ENCODE results near the gene SOX6.

The SOX6 gene

DNA sequence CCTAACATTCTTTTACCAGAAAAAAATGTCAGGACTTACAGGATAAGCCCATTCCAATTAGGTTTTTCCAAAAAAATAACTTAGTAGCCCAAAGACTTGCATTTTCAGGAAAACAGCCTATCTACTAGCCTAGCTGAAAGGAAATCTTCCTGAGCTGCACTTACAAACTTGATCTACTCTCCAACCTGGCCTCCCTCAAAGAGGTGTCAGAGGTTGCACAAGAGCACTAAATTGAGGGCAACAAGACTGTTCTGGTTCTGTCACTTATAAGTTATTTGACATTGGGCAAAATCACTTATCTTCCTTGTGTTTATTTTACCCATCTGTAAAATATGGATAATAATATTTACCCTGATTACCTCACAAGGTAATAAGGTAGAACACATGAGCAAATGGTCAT, 7.9 kb upstream of the SOX6 start:
- no peak for DNase-seq

DNA sequence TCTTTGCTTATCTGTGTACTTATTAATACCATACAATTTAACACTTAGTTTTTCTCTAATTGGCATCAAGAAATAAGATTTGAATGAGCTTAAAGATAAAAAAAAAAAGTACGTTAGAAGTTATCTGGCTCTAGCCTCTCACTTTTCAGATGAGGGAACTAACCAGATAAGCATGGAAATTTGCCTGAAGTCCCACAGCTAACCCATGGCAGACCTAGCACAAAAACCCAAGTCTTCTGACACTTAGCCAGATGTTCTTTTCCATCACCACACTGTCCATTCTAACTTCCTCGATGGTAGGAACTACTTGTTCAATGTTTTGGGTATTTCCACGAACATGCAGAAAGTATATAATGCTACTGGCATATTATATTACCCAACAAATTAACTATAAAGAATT, 7.4 kb upstream of the SOX6 start:
- DNase-seq = no peak

DNA sequence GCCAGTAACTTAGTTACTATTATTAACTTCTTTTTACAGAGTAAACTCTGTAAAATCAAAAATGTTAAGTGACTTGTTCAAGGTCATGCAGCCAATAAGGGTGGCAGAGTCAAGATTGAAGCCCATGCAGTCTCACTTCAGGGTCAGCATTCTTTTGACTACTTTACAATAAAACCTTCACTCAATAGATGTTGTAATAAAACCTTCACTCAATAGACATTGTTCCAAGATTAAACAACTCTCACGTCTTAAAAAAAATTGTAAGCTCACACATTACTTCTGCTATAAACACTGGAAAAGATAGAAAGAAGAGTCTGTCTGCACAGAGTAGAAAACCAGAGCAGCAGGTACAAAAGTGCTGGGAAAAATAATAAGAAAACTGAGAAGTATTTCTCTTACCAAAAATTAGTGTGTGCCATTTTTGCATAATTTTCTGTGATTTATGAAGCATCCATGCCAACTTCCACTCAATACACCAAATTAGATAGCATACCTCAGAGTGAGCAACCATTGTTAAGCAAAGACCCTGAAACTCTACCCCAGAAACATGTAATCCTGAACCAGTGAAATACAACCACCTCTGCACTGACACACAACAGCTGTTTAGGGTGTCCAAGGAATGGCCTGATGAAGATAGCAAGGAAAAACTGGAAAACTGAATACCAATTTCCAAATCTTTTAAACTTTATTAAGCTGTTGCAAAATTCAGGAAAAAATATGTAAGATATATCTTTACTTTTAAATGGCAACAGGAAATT, 4.9 kb upstream of the SOX6 start:
- DNase-seq = no peak

DNA sequence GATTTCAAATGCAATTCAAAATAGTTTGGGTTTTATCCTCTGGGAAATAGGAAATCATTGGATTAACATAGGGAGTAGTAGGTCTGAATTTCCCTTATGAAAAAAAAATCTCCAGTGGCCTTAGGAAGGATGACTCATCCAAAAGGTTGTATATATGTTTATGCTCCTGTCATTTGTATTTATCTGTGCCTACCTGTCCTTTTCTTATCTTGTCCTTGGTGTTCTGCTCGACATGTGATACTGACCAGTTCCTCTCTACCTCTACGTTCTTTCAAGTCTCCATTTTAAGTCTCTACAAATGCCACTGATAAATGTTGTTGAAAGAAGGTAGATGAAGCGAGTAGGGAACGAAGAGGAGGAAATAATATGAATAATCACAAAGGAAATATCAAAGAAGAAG, 3.0 kb upstream of the SOX6 start:
- DNase-seq = no peak

DNA sequence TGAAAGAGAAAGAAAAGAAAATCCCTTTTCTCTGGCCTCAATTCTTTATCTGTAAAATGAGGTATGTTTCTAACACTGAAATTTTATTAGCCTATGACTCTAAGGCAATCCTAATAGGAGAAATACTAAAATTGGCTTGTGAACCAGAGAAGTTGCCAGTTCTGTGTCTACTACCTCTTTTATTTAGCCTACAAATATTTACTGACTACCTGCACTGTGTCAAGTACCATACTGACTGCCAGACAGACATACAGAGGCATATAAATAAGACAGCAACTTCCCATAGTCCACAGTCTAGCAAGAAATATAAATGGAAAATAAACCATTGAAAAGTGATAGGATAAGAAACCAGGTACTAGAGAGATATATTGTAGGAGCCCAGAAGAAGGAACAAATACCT, 2.4 kb upstream of the SOX6 start:
- DNase-seq = no peak

DNA sequence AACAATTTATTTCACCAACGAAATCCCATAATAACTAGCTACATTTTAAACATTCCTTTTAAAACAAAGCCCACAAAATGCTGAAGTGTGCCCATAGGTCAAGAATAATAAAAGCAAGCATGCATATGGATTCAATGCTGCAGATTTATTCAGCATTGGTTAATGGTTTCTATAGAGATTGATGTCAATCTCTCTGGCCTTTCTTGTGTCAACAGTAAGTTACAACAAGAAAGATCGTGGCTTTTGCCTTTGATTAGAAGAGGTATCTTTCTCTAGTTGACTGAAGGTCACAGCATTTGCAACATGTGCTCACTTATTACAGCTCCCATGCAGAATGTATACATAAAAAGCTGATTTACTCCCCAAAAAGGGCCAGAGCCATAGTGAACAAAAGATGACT, 1.4 kb upstream of the SOX6 start:
- DNase-seq = no peak

DNA sequence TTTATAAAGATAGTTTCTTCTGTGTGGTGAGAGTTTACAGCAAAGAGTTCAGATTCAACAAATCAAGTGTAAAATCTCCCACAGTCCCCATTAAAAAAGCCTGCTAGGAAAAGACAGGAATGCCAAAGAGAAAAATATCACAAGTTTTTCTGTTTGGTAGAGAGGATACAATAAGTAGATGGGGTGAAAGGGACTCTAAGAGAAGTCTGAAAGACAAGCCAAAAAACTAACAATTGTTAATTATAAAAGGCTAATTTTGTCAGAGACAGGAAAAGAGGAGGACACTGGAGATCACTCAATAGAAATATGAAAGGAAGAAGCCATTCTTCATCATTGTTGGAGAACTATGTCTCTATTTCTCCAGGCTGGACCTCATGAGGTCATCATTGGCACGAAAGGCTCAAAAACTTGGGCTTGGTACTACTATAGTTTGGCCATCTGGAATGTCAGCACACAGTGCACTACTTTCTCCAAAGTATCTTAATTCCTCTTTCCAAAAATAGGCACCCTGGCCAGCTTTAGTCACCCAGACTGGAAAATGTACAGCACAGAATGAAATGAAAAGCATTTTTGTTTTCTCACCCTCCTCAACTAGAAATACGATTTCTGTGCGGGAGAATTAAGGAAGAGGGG, 531 bp upstream of the SOX6 start:
- no peak for DNase-seq

DNA sequence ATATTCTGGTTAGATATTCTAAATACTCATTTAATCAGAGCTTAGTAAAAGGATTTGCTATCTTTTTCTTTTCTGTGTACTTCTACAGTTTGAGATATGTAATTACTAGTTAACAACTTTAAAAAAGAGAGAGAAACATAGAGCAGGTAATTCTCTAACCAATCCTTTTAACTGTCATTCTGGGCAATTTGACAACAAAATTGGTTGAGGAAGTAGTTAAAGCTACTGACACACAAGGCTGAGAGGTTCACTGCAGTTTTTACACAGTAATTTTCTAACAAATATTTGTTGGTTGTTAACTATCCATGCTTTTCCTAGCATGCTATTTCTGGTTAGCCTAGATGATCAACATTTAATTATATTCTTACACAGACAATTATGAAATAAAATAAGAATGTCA, 3.6 kb downstream of the SOX6 start:
- no peak for DNase-seq

DNA sequence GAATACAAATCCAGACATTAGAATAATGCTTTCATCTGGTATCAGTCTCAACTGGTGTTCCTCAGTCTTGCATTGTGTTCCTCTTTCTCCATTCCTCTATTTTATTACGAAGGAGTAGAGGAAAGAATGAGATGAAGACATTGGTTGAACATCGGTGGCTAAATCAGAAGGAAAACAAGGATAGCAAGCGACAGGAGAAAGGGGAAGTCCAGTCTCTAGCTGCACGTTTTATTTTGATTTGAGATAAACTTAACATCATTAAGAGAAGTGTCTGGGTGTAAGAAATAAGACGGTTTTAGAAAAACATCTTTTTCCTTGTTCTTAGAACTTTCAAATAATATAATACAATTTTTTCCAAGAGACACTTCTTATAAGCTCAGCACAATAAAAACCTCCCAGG, 6.2 kb downstream of the SOX6 start:
- no peak for DNase-seq

DNA sequence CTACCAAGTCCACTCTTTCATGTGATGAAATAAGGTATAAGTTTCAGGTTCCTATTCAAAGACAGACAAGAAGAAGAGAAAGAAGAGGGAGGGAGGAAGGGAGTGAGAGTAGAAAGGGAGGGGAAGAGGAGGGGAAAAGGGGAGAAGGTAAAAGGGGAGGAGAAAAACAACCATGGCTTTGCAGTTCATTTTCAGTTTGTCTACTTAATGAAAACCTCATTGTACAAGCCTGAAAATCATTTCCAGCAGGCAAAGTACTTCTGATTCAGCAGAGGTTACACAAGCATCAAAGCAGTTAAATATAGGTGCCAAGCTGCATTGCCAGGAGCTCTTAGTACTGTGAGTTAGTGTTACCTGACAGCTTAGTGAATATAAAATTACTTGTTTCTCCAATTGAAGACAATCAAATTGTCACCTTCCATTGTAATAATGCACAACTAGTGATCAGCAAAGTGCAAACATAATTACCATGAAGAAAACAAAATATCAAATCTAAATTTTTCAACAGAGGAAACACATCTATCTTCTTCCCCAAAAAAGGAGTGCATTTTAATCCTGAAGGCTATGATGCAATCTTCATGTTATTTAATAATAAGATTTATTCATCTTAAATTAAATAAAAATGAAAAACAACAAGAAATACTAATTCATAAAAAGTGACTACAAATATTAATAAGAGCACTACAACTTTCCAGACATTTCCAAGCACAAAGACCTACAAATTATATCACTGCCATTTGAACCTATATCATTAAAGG, 8.2 kb downstream of the SOX6 start:
- no peak for DNase-seq

DNA sequence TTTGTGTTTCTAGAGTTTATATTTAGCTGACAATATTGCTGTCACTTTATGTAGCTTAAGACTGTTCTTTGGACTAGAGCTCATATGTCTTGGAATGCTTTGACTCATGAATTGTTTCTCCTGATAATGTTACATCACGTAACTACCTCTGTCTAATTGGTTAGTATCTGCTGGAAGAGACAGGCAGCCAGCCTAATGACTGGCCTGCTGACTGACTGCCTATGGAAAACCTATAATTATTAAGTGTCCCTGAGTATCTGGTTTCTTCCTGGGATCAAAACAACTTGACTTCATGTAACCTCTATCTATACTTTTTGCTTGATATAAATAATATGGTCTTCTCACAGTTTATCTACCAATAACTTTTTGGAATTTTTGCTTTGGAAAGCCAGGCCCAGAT, 9.4 kb downstream of the SOX6 start:
- DNase-seq = no peak

DNA sequence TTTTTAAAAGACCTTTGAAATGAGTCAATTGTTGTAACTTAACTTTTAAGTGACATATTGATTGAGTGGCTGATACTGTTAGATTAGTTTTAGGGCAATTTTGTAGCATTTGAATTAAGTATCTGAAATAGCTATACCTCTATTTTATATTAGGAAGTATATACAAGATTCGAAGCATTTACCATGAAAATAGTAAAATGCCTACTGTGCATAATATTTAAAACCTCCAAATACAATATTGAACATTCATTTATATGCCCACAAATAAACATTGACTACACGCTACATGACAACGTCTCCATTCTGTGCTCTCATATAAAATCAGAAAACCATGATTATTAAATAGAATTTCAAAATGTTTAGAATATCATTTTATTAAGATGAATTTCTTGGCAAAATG, 14.5 kb downstream of the SOX6 start:
- DNase-seq = no peak

DNA sequence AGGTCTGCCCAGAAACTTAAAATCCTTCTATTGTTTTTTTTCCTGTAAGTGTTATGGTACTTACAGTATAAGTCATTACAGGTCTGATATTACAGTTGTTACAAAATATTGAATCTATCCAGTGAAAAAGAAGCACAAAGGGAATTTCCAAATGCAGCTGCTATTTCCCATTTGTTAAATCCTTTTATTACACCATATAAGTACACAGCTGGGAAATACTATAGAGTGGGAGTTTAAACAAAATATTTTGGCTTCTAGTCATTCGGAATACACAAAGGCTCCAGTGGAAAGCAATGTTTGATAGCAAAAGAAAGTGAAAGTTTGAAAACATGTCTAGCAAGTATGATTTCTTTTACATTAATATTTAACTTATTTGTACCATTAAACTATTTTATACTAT, 18.0 kb downstream of the SOX6 start:
- DNase-seq = no peak

DNA sequence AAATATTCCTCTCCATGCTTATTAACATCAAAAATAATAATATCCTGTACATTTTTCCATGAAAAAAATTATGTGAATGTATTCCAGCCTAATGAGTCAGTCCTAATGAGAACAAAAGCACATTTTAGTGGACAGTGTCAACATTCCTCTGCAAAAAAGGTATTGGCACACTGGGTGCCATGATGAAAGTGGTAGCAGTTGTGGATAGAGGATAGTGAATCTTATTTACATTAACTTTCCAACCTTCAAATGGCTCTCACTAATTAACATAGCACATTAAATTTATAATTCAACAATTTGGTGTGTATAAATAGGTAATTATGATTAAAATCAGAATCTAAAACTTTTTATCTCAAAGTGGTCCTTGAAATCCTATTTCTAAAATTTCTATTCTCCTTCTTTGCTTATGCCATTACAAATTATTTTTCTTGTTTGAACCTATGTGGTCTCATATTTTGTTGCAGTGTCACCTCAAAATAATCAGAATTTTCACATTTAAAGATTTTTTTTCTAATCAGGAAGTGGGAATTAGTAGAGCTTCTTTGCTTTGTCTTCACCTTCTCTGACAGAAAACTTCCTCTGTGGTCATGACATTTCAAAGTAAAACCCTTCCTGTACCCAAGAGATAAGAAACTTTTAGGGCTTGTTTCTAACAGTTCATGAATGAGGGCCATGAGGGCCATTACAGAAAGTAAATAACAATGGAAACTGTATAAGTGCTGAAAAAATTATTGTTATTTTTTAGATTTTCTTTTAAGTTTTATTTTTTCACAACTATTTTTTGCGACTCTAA, 18.7 kb downstream of the SOX6 start:
- no peak for DNase-seq

DNA sequence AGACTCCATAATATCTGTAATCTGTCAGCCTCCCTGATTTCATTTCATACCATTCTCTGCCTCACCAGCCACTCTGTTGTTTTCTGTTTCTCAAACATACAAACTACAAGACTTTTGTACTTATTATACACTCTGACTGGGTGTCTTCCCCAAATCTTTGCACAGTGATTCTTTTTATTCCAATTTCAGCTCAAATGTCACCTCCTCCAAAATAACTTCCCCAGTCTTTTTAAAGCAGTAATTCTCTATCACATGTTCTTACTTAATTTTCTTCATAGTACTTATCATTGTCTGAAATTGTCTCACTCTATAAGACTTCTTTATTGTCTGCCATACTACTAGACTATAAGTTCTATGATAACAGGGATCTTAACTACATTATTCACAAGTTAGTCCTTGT, 19.6 kb downstream of the SOX6 start:
- DNase-seq = no peak

DNA sequence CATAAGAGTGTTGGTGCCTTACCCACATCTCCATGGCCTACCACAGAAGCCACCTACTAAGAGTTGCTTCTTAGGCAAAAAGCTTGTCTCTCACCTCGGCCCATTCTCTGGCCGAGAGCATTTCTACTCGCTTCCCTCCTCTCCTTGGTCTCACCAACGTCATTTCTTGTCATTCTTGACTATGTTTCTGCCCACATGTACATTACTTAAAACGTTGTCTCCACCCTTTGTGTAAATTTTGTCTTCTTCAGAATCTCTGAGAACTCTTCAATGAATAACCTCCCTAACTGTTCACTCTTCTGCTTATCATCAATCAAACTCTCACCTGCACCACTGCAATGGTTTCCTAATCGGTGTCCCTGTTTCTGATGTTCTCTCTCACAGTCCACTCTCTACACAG, 20.1 kb downstream of the SOX6 start:
- no peak for DNase-seq

DNA sequence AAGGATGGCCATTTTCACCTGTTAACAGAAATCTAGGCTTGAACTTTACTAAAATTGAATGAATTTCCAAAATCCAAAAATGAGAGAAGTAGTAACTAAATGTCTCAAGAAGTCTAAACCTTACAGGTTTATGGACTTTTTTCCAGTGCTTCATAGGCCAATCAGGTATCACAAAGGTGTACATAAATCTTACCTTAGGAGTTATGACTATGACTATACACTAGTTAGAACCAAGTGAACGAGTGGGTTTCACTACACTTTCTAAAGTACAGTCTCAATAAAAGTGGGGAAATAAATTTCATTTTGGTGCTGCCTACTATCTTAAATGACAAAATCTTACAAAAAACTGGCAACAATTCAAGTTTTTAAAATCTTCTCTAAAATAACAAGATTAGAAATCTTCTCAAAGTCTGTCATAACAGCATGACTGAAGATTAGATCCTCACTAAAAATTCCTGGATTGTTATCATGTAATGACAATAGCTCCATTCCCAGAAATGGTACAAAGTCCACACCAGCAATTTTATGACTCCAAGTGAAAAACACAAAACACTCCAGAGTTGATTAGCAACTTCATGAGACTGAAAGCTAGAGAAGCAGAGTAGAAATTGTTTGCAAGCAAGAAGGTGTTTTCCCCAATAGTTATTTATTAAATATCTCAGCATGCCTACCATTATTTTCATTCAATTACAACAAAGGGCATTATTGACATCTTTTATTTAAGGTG, 20.9 kb downstream of the SOX6 start:
- DNase-seq = no peak

DNA sequence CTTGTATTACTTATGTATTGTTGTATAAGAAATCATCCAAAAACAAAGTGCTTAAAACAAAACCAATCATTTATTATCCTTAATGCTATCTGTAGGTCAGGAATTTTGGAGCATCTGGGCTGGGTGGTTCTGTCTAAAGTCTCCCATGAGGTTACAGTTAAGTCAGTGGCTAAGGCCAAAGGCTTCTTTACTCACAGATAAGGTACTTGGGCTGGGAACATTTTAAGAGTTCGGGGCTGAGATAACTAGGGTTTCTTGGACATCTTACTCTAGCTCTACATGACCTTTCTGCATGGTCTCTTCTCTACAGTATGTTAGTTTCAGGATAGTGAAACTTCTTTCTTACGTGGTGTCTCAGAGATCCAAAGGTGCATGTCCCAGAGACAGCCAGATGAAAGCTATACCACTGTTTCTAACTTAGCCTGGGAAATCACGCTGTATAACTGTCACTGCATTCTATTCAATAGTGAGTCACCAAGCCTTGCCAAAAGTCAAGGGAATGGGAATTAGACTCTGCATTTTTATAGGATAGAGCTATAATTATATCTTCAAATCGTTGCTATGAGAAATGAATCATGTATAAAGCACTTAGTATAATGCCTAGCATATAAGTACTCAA, 29.6 kb downstream of the SOX6 start:
- DNase-seq = no peak

DNA sequence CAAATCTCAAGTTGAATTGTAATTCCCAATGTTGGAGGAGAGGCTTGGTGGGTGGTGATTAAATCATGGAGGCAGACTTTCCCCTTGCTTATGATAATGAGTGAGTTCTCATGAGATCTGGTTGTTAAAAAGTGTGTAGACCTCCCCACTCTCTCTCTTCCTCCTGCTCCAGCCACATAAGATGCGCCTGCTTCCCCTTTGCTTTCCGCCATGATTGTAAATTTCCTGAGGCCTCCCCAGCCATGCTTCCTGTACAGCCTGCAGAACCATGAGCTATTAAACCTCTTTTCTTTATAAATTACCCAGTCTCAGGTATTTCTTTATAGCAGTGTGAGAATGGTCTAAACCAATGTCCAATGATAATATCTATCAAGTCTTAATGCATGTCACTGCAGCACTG, 34.2 kb downstream of the SOX6 start:
- no peak for DNase-seq

DNA sequence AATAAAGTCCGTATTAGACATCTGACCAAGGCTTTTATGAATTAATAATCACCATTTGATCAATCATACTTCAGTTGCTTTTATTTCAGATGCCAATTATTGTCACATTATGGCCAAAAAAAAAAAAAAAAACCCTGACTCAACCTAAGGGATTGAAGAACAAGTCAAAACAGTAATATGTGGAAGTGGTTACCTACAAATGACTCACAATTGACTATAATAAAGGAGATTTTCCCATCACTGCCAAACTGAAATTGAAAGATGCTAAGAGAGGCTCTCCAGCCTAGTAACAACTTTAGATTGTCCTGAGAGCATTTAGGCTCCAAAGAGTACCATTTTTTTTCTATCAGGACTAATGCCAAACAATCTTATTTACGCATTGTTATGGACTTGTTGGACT, 35.2 kb downstream of the SOX6 start:
- DNase-seq = no peak

DNA sequence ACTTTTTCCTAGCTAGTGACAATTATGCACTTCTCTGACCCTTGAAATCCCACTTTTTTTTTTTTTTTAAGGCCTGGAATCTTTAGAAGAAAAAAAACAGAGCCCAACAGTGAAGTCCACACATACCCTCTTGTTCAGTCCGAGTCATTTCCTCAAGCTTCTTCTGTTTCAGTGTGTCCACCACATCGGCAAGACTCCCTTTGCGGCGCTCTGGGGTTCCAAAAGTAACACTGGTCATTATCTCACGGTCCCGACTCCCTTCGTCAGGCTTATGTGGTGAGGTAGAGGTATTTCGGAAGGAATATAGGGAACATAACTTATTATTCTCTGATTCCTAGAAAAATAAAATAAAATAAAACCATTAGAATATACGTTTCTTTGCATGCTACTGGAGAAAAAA, 38.0 kb downstream of the SOX6 start:
- no peak for DNase-seq

DNA sequence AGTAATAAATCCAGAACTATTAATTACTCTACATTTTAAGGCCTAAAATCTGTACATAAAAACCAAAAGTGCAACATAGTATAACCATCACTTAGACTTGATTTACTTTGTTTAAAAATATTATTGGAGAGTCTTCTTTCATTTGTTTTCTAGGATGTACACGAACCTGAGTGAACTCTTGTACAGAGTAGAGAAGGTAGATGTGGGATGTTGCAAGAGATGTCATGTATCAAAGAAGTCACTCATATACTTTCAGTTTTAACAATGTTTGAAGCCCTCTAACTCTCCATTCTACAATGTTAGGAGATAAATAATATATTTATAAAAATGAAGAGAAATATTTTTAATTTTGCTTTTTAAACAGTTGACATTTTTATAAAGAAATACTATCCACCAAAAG, 38.6 kb downstream of the SOX6 start:
- no peak for DNase-seq
